Caco-2 (cell line): ENCODE measurements around the gene KBTBD12. TPM values are rescaled to one million over a fixed set of nuclear protein-coding genes. Genes with fewer than 3 reads are reported as not detected.

Experiments used
- BruUV-seq: library from RNA; stranded (reverse); fragments of 400-500 nt; replicated peaks from 2 replicates; lab custom pipeline; 2021; lab: Mats Ljungman, UMichigan
- CTCF ChIA-PET: fragments of 300-600 bp; sonication (Branson Sonifier 250); formaldehyde crosslinking; loops from one replicate; lab custom pipeline; 2022; ENCODE audit warnings: antibody characterized with exemption; lab: Charles Lee
- POLR2A ChIA-PET: fragments of 300-600 bp; sonication (Branson Sonifier 250); formaldehyde crosslinking; loops from one replicate; lab custom pipeline; 2022; ENCODE audit warnings: antibody characterized with exemption; lab: Charles Lee
- DNase-seq, 2 experiments: peaks; one replicate each; pipeline versions ENCODE4 v3.0.0 to v3.0.0-alpha.2; 2020 to 2022
- H3K27me3 ChIP-seq: replicated peaks from 2 replicates; pipeline ENCODE4 v1.6.0; 2011; ENCODE audit warnings: low read length; ENCODE audit not compliant: control insufficient read depth, insufficient read depth
- H3K36me3 ChIP-seq: 2 replicates; pipeline ENCODE4 v1.5.1; 2011; ENCODE audit warnings: low read length; ENCODE audit not compliant: control insufficient read depth, insufficient read depth
- H3K4me1 ChIP-seq: fragments of 250-450 bp; sonication (Bioruptor Pico); 2 replicates; pipeline ENCODE4 v1.5.1; 2020; ENCODE audit warnings: mild to moderate bottlenecking
- H3K4me3 ChIP-seq: 2 replicates; pipeline ENCODE4 v1.5.1; 2011; ENCODE audit warnings: low read depth, mild to moderate bottlenecking, control low read depth, low read length
- H3K9me3 ChIP-seq: fragments of 250-450 bp; sonication (Bioruptor Pico); 2 replicates; pipeline ENCODE4 v1.5.1; 2020; ENCODE audit warnings: mild to moderate bottlenecking, moderate library complexity
- H3K27ac Mint-ChIP-seq: one replicate; pipeline ENCODE4 v1.8.0; 2022; ENCODE audit warnings: mixed read lengths; ENCODE audit not compliant: unreplicated experiment
- H3K27me3 Mint-ChIP-seq: one replicate; pipeline ENCODE4 v1.8.0; 2022; ENCODE audit warnings: mixed read lengths; ENCODE audit not compliant: insufficient read depth, unreplicated experiment
- H3K36me3 Mint-ChIP-seq: one replicate; pipeline ENCODE4 v1.8.0; 2022; ENCODE audit warnings: mild to moderate bottlenecking, mixed read lengths; ENCODE audit not compliant: insufficient read depth, unreplicated experiment
- H3K4me1 Mint-ChIP-seq: one replicate; pipeline ENCODE4 v1.8.0; 2022; ENCODE audit warnings: low read depth, mixed read lengths; ENCODE audit not compliant: unreplicated experiment
- H3K4me3 Mint-ChIP-seq: one replicate; pipeline ENCODE4 v1.8.0; 2022; ENCODE audit warnings: mild to moderate bottlenecking, moderate library complexity, mixed read lengths; ENCODE audit not compliant: unreplicated experiment
- H3K9me3 Mint-ChIP-seq: one replicate; pipeline ENCODE4 v1.8.0; 2022; ENCODE audit warnings: mixed read lengths; ENCODE audit not compliant: unreplicated experiment
- intact Hi-C: fragments of 100-400 bp; cut with micrococcal nuclease; formaldehyde crosslinking; loops from one replicate; pipeline ENCODE4 v1.10.0; 2022; ENCODE audit not compliant: unreplicated experiment
- total RNA-seq: library from RNA; stranded (reverse); gene quantifications from 2 replicates; pipeline ENCODE4 v1.2.3, GENCODE V29; 2022
- TF ChIP-seq, protein P1 (sequence below), 2 experiments: fragments of 200-600 bp in 1 of 2; IDR thresholded peaks; 1 replicate in 1 of 2; 2 replicates in 1 of 2; pipeline versions ENCODE4 v1.5.1 to v1.8.0; 2011 to 2022; ENCODE audit warnings: antibody characterized with exemption in 1 of 2, control low read depth in 1 of 2, inconsistent platforms in 1 of 2, low read depth in 1 of 2, low read length in 1 of 2, mild to moderate bottlenecking in 1 of 2, moderate library complexity in 1 of 2; ENCODE audit not compliant: insufficient read depth in 1 of 2, severe bottlenecking in 1 of 2, unreplicated experiment in 1 of 2

The KBTBD12 gene
- total RNA-seq, 1 experiment from 2014 or later: not detected

DNA sequence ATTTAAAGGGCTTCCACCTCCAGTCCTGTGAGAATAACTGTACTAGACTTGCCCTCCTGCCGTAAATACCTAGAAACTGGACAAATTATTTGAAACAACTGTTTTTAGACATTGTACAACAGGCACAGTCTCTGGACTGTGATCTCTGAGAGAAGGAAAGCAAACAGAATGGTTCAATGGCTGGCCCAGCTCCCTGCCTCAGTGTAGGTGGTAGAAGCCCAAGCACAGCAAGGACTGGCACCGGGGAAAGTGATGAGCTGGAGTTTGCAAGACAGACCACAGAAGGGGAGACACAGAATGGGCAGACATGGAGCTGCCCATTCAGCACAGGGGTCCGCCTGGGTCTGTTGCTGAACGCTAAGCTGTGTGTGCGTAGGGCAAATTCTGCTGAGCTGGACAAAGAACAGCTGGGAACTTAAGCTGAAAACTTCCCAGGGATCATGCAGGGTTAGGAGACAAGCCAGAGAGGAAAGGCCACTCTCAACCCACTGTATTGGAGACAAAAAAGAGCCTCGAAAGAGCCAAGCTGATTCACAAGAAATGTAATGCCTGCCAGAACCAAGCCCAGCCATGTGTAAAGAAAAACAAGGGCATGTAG is 84.6 kb downstream of the KBTBD12 start:
- BruUV-seq: no TSS peak
- no peak overlapping the region for H3K27ac Mint-ChIP-seq
- H3K27me3 ChIP-seq: no peaks in the 10 kb centered on the region
- H3K9me3 Mint-ChIP-seq: no peaks in the 10 kb centered on the region
- no peaks in the 10 kb centered on the region for H3K36me3 ChIP-seq
- TF ChIP-seq, protein P1, sequence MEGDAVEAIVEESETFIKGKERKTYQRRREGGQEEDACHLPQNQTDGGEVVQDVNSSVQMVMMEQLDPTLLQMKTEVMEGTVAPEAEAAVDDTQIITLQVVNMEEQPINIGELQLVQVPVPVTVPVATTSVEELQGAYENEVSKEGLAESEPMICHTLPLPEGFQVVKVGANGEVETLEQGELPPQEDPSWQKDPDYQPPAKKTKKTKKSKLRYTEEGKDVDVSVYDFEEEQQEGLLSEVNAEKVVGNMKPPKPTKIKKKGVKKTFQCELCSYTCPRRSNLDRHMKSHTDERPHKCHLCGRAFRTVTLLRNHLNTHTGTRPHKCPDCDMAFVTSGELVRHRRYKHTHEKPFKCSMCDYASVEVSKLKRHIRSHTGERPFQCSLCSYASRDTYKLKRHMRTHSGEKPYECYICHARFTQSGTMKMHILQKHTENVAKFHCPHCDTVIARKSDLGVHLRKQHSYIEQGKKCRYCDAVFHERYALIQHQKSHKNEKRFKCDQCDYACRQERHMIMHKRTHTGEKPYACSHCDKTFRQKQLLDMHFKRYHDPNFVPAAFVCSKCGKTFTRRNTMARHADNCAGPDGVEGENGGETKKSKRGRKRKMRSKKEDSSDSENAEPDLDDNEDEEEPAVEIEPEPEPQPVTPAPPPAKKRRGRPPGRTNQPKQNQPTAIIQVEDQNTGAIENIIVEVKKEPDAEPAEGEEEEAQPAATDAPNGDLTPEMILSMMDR (IDR thresholded peaks at IDR 0.05; ENCODE audit: insufficient read depth in 1 of 2, low read depth in 1 of 2, low read length in 1 of 2, severe bottlenecking in 1 of 2, unreplicated experiment in 1 of 2): no peak
- H3K4me1 Mint-ChIP-seq: no peaks in the 10 kb centered on the region
- H3K4me3 ChIP-seq: no peak overlapping the region
- intact Hi-C loops: no loop called here
- ChIA-PET CTCF (no interaction called here), POLR2A (no interaction called here)
- DNase-seq: no peak
- H3K4me1 ChIP-seq: no peaks in the 10 kb centered on the region; the same call in 1 of the 2 replicates
- H3K27me3 Mint-ChIP-seq: peaks cover 3% of the 10 kb centered on the region
- no peaks in the 10 kb centered on the region for H3K36me3 Mint-ChIP-seq
- no peaks in the 10 kb centered on the region for H3K9me3 ChIP-seq
- H3K4me3 Mint-ChIP-seq: no peak overlapping the region

DNA sequence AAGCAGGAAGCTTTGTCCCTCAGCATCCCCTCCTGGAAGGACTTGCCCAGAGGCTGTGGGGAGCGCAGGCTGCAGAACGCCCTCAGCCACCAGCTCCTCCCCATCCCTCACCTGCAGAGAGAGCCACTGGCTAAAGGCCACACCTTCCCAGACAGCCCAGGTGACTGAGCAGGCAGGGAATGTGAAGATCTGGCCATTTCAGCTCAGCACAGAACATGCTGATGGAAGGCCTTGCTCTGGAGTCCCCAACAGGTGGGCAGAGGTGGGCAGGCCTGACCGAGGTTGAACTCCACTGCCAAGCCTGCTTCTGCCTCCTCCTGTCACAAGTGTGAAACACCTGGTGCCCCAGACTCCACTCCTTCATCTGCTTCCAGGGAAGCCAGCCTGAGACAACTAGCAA is 86.5 kb downstream of the KBTBD12 start:
- Histone ChIP-seq H3K36me3 (no peaks in the 10 kb centered on the region), H3K27me3 (no peaks in the 10 kb centered on the region), H3K4me1 (no peaks in the 10 kb centered on the region; the same call in 1 of the 2 replicates), H3K4me3 (no peak overlapping the region), H3K9me3 (no peaks in the 10 kb centered on the region)
- Mint-ChIP-seq H3K27me3 (peaks cover 3% of the 10 kb centered on the region), H3K9me3 (no peaks in the 10 kb centered on the region), H3K4me1 (no peaks in the 10 kb centered on the region), H3K27ac (no peak overlapping the region), H3K4me3 (no peak overlapping the region), H3K36me3 (no peaks in the 10 kb centered on the region)
- no TSS peak for BruUV-seq
- DNase-seq: peak in 1 of 2 experiments; percentile 10
- ChIA-PET CTCF (no interaction called here), POLR2A (no interaction called here)
- TF ChIP-seq, protein P1 (IDR thresholded peaks at IDR 0.05; ENCODE audit: insufficient read depth in 1 of 2, low read depth in 1 of 2, low read length in 1 of 2, severe bottlenecking in 1 of 2, unreplicated experiment in 1 of 2): no peak
- intact Hi-C loops: no loop called here

DNA sequence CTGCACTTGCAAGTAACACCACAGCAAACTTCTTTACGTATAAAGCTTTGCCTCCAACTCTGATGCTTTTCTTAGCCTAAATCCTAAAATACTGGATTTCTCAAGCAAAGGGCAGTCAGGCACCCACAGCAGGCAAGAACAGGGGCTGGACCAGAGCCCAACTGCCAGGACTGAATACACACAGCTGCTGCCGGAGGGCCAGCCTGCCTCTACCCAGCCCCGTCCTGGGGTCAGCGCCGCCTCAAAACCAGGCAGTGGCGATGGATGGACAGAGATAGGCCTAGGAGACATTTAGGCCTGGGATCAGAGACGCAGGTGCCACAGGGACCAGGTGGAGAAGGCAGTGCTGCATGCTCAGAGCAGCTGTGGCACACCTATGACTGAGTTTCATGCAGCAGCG is 89.6 kb downstream of the KBTBD12 start:
- no TSS peak for BruUV-seq
- POLR2A ChIA-PET: no interaction called here
- Histone ChIP-seq H3K36me3 (no peaks in the 10 kb centered on the region), H3K4me1 (no peaks in the 10 kb centered on the region), H3K9me3 (no peaks in the 10 kb centered on the region), H3K4me3 (no peak overlapping the region), H3K27me3 (no peaks in the 10 kb centered on the region)
- Mint-ChIP-seq H3K4me3 (no peak overlapping the region), H3K27me3 (peaks cover 3% of the 10 kb centered on the region), H3K36me3 (no peaks in the 10 kb centered on the region), H3K27ac (no peak overlapping the region), H3K4me1 (no peaks in the 10 kb centered on the region), H3K9me3 (no peaks in the 10 kb centered on the region)
- CTCF ChIA-PET: interaction anchor here (0.7 kb wide), 1 partner anchor 1289 kb away, joined by 3 read pairs; no protein-coding TSS in a partner anchor
- intact Hi-C loops: no loop called here
- DNase-seq: no peak
- TF ChIP-seq, protein P1 (IDR thresholded peaks at IDR 0.05; ENCODE audit: insufficient read depth in 1 of 2, low read depth in 1 of 2, low read length in 1 of 2, severe bottlenecking in 1 of 2, unreplicated experiment in 1 of 2): no peak
